HCT116 (cell line): ENCODE measurements around the gene MYH13. TPM values are rescaled to one million over a fixed set of nuclear protein-coding genes. Genes with fewer than 3 reads are reported as not detected.

ENCODE experiments used
- ATAC-seq: fragments of 200-7000 bp; cut with Tn5 transposase; 2 replicates; pipeline ENCODE4 v1.9.1; 2020; ENCODE audit warnings: mild to moderate bottlenecking, moderate library complexity
- BruUV-seq: library from RNA; stranded (reverse); fragments of 400-500 nt; replicated peaks from 2 replicates; lab custom pipeline; 2021; lab: Mats Ljungman, UMichigan
- CTCF ChIA-PET: fragments of 300-600 bp; sonication (Branson Sonifier 250); formaldehyde crosslinking; loops from one replicate; lab custom pipeline; 2021; ENCODE audit warnings: antibody characterized with exemption; lab: Charles Lee
- POLR2A ChIA-PET: fragments of 300-600, 350-600 bp; sonication (Branson Sonifier 250); formaldehyde crosslinking; loops from one replicate; lab custom pipeline; 2021; ENCODE audit warnings: antibody characterized with exemption; lab: Charles Lee
- RAD21 ChIA-PET, 2 experiments: fragments of 300-600 bp; sonication (Branson Sonifier 250); formaldehyde crosslinking; loops; one replicate each; lab custom pipeline; 2023; ENCODE audit warnings: low total read pairs in 2 of 2; ENCODE audit not compliant: uncharacterized antibody in 2 of 2, unreplicated experiment in 2 of 2, low non-redundant PET in 1 of 2; lab: Charles Lee
- DNase-seq: peaks from one replicate; pipeline ENCODE4 v3.0.0-alpha.2; 2010; ENCODE audit warnings: low read depth, low spot score
- H2AFZ ChIP-seq: fragments of 200-600 bp; shearing (Covaris generic), sonication (generic); 2 replicates; pipeline ENCODE4 v1.6.1; 2017; ENCODE audit warnings: low read depth, mixed run types, mixed read lengths, antibody characterized with exemption, low read length; ENCODE audit not compliant: poor library complexity, severe bottlenecking
- H3K27ac ChIP-seq: 2 replicates; pipeline ENCODE4 v1.5.1; 2012; ENCODE audit warnings: low read depth, low read length
- H3K27me3 ChIP-seq: fragments of 200-600 bp; sonication (generic); 2 replicates; pipeline ENCODE4 v1.6.1; 2016; ENCODE audit warnings: mixed run types, low read length, mixed read lengths; ENCODE audit not compliant: insufficient read depth
- H3K36me3 ChIP-seq, 2 experiments: fragments of 200-500 bp in 1 of 2; fragments of 200-600 bp in 1 of 2; sonication (Bioruptor generic) in 1 of 2; sonication (generic) in 1 of 2; 2 replicates each; pipeline versions ENCODE4 v1.5.1 to v1.6.1; 2014 to 2016; ENCODE audit warnings: low read length in 2 of 2, inconsistent platforms in 1 of 2, mixed read lengths in 1 of 2, mixed run types in 1 of 2; ENCODE audit not compliant: insufficient read depth in 2 of 2, control insufficient read depth in 1 of 2
- H3K4me1 ChIP-seq, 2 experiments: fragments of 200-600 bp in 1 of 2; sonication (generic) in 1 of 2; 2 replicates each; pipeline versions ENCODE4 v1.5.1 to v1.6.1; 2012 to 2017; ENCODE audit warnings: low read length in 2 of 2, inconsistent platforms in 1 of 2, mild to moderate bottlenecking in 1 of 2, mixed read lengths in 1 of 2, mixed run types in 1 of 2, moderate library complexity in 1 of 2; ENCODE audit not compliant: insufficient read depth in 2 of 2, control insufficient read depth in 1 of 2
- H3K4me2 ChIP-seq: fragments of 200-600 bp; sonication (generic); 2 replicates; pipeline ENCODE4 v1.6.1; 2017; ENCODE audit warnings: mixed run types, low read length, mixed read lengths
- H3K4me3 ChIP-seq, 2 experiments: fragments of 200-600 bp in 1 of 2; sonication (generic) in 1 of 2; replicated peaks in 1 of 2; 2 replicates each; pipeline ENCODE4 v1.5.1; 2011 to 2016; ENCODE audit warnings: low read length in 2 of 2, control low read depth in 1 of 2, low read depth in 1 of 2, mild to moderate bottlenecking in 1 of 2, mixed read lengths in 1 of 2, mixed run types in 1 of 2
- H3K79me2 ChIP-seq: fragments of 200-600 bp; sonication (generic); 2 replicates; pipeline ENCODE4 v1.6.1; 2017; ENCODE audit warnings: mild to moderate bottlenecking, mixed run types, low read length, moderate library complexity, mixed read lengths; ENCODE audit not compliant: insufficient read depth
- H3K9ac ChIP-seq: fragments of 200-600 bp; sonication (generic); 2 replicates; pipeline ENCODE4 v1.6.1; 2016; ENCODE audit warnings: low read length, mixed read lengths
- H3K9me2 ChIP-seq: fragments of 200-600 bp; sonication (generic), shearing (Covaris generic); 2 replicates; pipeline ENCODE4 v1.6.1; 2017; ENCODE audit warnings: mixed run types, mild to moderate bottlenecking, moderate library complexity; ENCODE audit not compliant: insufficient read depth
- H3K9me3 ChIP-seq, 2 experiments: fragments of 200-500 bp in 1 of 2; fragments of 200-600 bp in 1 of 2; sonication (Bioruptor generic) in 1 of 2; sonication (generic) in 1 of 2; 2 replicates each; pipeline ENCODE4 v1.6.1; 2014 to 2017; ENCODE audit warnings: low read length in 2 of 2, mixed read lengths in 2 of 2, inconsistent platforms in 1 of 2, low read depth in 1 of 2, mild to moderate bottlenecking in 1 of 2, mixed run types in 1 of 2, moderate library complexity in 1 of 2; ENCODE audit not compliant: control insufficient read depth in 1 of 2, insufficient read depth in 1 of 2
- H4K20me1 ChIP-seq: fragments of 200-600 bp; sonication (generic), shearing (Covaris generic); 2 replicates; pipeline ENCODE4 v1.6.1; 2017; ENCODE audit warnings: mixed run types, mild to moderate bottlenecking, moderate library complexity; ENCODE audit not compliant: insufficient read depth
- CBX3 ChIP-seq: IDR thresholded peaks from 2 replicates; pipeline ENCODE4 v1.6.1; 2012; ENCODE audit warnings: low read depth
- CEBPB ChIP-seq: IDR thresholded peaks from 2 replicates; pipeline ENCODE4 v1.6.1; 2012; ENCODE audit warnings: low read depth
- EGR1 ChIP-seq: IDR thresholded peaks from 2 replicates; pipeline ENCODE4 v1.6.1; 2012; ENCODE audit warnings: low read depth
- EZH2phosphoT487 ChIP-seq: fragments of 200-600 bp; IDR thresholded peaks from 2 replicates; pipeline ENCODE4 v1.6.1; 2018; ENCODE audit warnings: antibody characterized with exemption, borderline replicate concordance
- FOSL1 ChIP-seq: IDR thresholded peaks from 2 replicates; pipeline ENCODE4 v1.6.1; 2012; ENCODE audit warnings: low read depth
- MAX ChIP-seq: IDR thresholded peaks from 2 replicates; pipeline ENCODE4 v1.6.1; 2012
- POLR2A ChIP-seq: IDR thresholded peaks from 2 replicates; pipeline ENCODE4 v1.7.0; 2011; ENCODE audit warnings: borderline replicate concordance; ENCODE audit not compliant: insufficient read depth, insufficient read length; ENCODE audit errors: extremely low read depth
- POLR2AphosphoS5 ChIP-seq: IDR thresholded peaks from 2 replicates; pipeline ENCODE4 v1.6.1; 2011; ENCODE audit warnings: mild to moderate bottlenecking, low read depth, low read length, moderate library complexity
- RAD21 ChIP-seq: IDR thresholded peaks from 2 replicates; pipeline ENCODE4 v1.6.1; 2012; ENCODE audit warnings: low read depth, mild to moderate bottlenecking
- SIN3A ChIP-seq: IDR thresholded peaks from 2 replicates; pipeline ENCODE4 v1.6.1; 2012; ENCODE audit warnings: low read depth
- SP1 ChIP-seq: IDR thresholded peaks from 2 replicates; pipeline ENCODE4 v1.6.1; 2012; ENCODE audit warnings: low read depth
- ZBTB33 ChIP-seq: IDR thresholded peaks from 2 replicates; pipeline ENCODE4 v1.6.1; 2011; ENCODE audit warnings: mild to moderate bottlenecking, low read length, moderate library complexity; ENCODE audit not compliant: insufficient replicate concordance; ENCODE audit errors: extremely low read depth
- ZNF274 ChIP-seq: fragments of 200-500 bp; sonication (Bioruptor generic); IDR thresholded peaks from 2 replicates; pipeline ENCODE4 v1.6.1; 2014; ENCODE audit warnings: mild to moderate bottlenecking, low read depth, low read length, inconsistent platforms
- intact Hi-C: fragments of 100-400 bp; cut with micrococcal nuclease; formaldehyde crosslinking; loops from 2 replicates; pipeline ENCODE4 v1.10.0; 2022
- total RNA-seq: library from RNA; stranded (reverse); gene quantifications from one replicate; pipeline ENCODE4 v1.2.1, GENCODE V29; 2021; ENCODE audit not compliant: unreplicated experiment

MYH13 gene
- total RNA-seq, 1 experiment from 2014 or later: not detected

GRCh38 chr17:10328206-10328605 lies 44.6 kb downstream of the MYH13 start:
- H2AFZ ChIP-seq: no peak overlapping the region
- no peaks in the 10 kb centered on the region for H3K79me2 ChIP-seq
- POLR2A ChIA-PET: no interaction called here
- H3K4me1 ChIP-seq: no peaks in the 10 kb centered on the region
- TF ChIP-seq ZNF274: no peak
- no peak for TF ChIP-seq SIN3A
- TF ChIP-seq ZBTB33: no peak
- TF ChIP-seq MAX: no peak
- no peak for TF ChIP-seq CBX3
- TF ChIP-seq CEBPB: no peak
- TF ChIP-seq EZH2phosphoT487: no peak
- no peak for TF ChIP-seq POLR2A
- TF ChIP-seq EGR1: no peak
- TF ChIP-seq RAD21: no peak
- no peak for TF ChIP-seq POLR2AphosphoS5
- TF ChIP-seq FOSL1: no peak
- TF ChIP-seq SP1: no peak
- no peaks in the 10 kb centered on the region for H3K27me3 ChIP-seq
- H3K4me3 ChIP-seq: no peak overlapping the region
- H4K20me1 ChIP-seq: no peaks in the 10 kb centered on the region
- H3K9me2 ChIP-seq: no peaks in the 10 kb centered on the region
- H3K9me3 ChIP-seq: no peaks in the 10 kb centered on the region
- intact Hi-C loops: no loop called here
- DNase-seq: no peak
- BruUV-seq: no TSS peak
- no peak for ATAC-seq
- H3K27ac ChIP-seq: no peak overlapping the region
- H3K9ac ChIP-seq: no peak overlapping the region
- CTCF ChIA-PET: interaction anchor here (0.8 to 6.5 kb wide), 4 partner anchors 12 to 287 kb away, joined by 3 to 131 read pairs (median 4); no protein-coding TSS in a partner anchor
- no peak overlapping the region for H3K4me2 ChIP-seq
- no peaks in the 10 kb centered on the region for H3K36me3 ChIP-seq
- RAD21 ChIA-PET: interaction anchor here (0.6 to 1.0 kb wide), 2 partner anchors 286 to 287 kb away, joined by 3 to 4 read pairs; no protein-coding TSS in a partner anchor
